HEK293 (cell line): Measurements from ENCODE around the gene KIRREL3.

Experiments
- ZNF510 ChIP-seq: fragments of 450-650 bp; formaldehyde crosslinking; IDR thresholded peaks from 2 replicates; pipeline ENCODE4 v1.5.1; 2018; ENCODE audit warnings: mild to moderate bottlenecking, missing genetic modification characterization, missing biosample characterization; ENCODE audit not compliant: insufficient replicate concordance
- ZNF571 ChIP-seq: fragments of 450-650 bp; formaldehyde crosslinking; IDR thresholded peaks from 2 replicates; pipeline ENCODE4 v1.5.0; 2017; ENCODE audit warnings: missing biosample characterization, missing genetic modification characterization
- TF ChIP-seq, protein P1 (sequence below): fragments of 450-650 bp; formaldehyde crosslinking; IDR thresholded peaks from 2 replicates; pipeline ENCODE4 v1.5.1; 2016; ENCODE audit warnings: missing biosample characterization, missing genetic modification characterization
- TF ChIP-seq, protein P2 (sequence below): fragments of 450-650 bp; formaldehyde crosslinking; IDR thresholded peaks from 2 replicates; pipeline ENCODE4 v1.5.1; 2017; ENCODE audit warnings: missing biosample characterization, missing genetic modification characterization
- TF ChIP-seq, protein P3 (sequence below): fragments of 450-650 bp; formaldehyde crosslinking; IDR thresholded peaks from 2 replicates; pipeline ENCODE4 v1.5.1; 2016; ENCODE audit warnings: missing biosample characterization, missing genetic modification characterization, low read depth
- TF ChIP-seq, protein P4 (sequence below): fragments of 450-650 bp; formaldehyde crosslinking; IDR thresholded peaks from 2 replicates; pipeline ENCODE4 v1.5.1; 2017; ENCODE audit warnings: missing biosample characterization, missing genetic modification characterization

DNA sequence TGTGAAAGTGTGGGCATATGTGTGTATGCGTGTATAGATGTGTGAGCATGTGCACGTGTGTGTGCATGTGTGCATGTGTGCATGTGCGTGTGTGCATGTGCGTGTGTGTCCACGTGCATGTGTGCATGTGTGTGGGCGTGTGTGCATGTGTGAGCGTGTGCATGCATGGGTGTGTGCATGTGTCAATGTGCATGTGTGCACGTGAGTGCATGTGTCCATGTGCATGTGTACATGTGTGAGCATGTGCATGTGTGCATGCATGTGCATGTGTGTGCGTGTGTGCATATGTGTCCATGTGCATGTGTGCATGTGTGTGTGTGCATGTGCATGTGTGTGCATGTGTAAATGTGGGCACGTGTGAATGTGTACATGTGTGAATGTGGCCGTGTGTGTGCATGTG, 549.8 kb downstream of the KIRREL3 start:
- TF ChIP-seq, protein P1, sequence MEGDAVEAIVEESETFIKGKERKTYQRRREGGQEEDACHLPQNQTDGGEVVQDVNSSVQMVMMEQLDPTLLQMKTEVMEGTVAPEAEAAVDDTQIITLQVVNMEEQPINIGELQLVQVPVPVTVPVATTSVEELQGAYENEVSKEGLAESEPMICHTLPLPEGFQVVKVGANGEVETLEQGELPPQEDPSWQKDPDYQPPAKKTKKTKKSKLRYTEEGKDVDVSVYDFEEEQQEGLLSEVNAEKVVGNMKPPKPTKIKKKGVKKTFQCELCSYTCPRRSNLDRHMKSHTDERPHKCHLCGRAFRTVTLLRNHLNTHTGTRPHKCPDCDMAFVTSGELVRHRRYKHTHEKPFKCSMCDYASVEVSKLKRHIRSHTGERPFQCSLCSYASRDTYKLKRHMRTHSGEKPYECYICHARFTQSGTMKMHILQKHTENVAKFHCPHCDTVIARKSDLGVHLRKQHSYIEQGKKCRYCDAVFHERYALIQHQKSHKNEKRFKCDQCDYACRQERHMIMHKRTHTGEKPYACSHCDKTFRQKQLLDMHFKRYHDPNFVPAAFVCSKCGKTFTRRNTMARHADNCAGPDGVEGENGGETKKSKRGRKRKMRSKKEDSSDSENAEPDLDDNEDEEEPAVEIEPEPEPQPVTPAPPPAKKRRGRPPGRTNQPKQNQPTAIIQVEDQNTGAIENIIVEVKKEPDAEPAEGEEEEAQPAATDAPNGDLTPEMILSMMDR (tag by site-specific recombination): no peak
- TF ChIP-seq ZNF510 (tag by site-specific recombination): no peak
- TF ChIP-seq, protein P2, sequence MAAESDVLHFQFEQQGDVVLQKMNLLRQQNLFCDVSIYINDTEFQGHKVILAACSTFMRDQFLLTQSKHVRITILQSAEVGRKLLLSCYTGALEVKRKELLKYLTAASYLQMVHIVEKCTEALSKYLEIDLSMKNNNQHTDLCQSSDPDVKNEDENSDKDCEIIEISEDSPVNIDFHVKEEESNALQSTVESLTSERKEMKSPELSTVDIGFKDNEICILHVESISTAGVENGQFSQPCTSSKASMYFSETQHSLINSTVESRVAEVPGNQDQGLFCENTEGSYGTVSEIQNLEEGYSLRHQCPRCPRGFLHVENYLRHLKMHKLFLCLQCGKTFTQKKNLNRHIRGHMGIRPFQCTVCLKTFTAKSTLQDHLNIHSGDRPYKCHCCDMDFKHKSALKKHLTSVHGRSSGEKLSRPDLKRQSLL (tag by site-specific recombination): no peak
- no peak for TF ChIP-seq ZNF571 (tag by site-specific recombination)
- TF ChIP-seq, protein P3, sequence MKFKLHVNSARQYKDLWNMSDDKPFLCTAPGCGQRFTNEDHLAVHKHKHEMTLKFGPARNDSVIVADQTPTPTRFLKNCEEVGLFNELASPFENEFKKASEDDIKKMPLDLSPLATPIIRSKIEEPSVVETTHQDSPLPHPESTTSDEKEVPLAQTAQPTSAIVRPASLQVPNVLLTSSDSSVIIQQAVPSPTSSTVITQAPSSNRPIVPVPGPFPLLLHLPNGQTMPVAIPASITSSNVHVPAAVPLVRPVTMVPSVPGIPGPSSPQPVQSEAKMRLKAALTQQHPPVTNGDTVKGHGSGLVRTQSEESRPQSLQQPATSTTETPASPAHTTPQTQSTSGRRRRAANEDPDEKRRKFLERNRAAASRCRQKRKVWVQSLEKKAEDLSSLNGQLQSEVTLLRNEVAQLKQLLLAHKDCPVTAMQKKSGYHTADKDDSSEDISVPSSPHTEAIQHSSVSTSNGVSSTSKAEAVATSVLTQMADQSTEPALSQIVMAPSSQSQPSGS (tag by site-specific recombination): no peak
- TF ChIP-seq, protein P4, sequence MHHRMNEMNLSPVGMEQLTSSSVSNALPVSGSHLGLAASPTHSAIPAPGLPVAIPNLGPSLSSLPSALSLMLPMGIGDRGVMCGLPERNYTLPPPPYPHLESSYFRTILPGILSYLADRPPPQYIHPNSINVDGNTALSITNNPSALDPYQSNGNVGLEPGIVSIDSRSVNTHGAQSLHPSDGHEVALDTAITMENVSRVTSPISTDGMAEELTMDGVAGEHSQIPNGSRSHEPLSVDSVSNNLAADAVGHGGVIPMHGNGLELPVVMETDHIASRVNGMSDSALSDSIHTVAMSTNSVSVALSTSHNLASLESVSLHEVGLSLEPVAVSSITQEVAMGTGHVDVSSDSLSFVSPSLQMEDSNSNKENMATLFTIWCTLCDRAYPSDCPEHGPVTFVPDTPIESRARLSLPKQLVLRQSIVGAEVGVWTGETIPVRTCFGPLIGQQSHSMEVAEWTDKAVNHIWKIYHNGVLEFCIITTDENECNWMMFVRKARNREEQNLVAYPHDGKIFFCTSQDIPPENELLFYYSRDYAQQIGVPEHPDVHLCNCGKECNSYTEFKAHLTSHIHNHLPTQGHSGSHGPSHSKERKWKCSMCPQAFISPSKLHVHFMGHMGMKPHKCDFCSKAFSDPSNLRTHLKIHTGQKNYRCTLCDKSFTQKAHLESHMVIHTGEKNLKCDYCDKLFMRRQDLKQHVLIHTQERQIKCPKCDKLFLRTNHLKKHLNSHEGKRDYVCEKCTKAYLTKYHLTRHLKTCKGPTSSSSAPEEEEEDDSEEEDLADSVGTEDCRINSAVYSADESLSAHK: no peak
